Activated T-cell treated with anti-CD3 and anti-CD28 coated beads, Interleukin-2, amount 50 U/mL, for 72 hours (primary cell): ENCODE measurements around the gene ITSN2. TPM values are rescaled to one million over a fixed set of nuclear protein-coding genes. Genes with fewer than 3 reads are reported as not detected.

Source experiments
- ATAC-seq, 2 donors: fragments of 150-1000 bp; cut with Tn5 transposase; replicated peaks in 1 of 2; 2 replicates each; pipeline ENCODE4 v1.10.0; 2021; ENCODE audit warnings: moderate library complexity in 2 of 2, mild to moderate bottlenecking in 1 of 2
- DNase-seq, 2 donors: peaks; one replicate each; pipeline ENCODE4 v3.0.0; 2021 to 2022; ENCODE audit warnings: mixed read lengths in 1 of 2
- H3K27ac Mint-ChIP-seq: one replicate; pipeline ENCODE4 v1.8.0; 2022; ENCODE audit warnings: mild to moderate bottlenecking, moderate library complexity, mixed read lengths
- H3K27me3 Mint-ChIP-seq: one replicate; pipeline ENCODE4 v1.8.0; 2022; ENCODE audit warnings: low read depth, mixed read lengths
- H3K36me3 Mint-ChIP-seq, 2 donors: one replicate each; pipeline ENCODE4 v1.8.0; 2022; ENCODE audit warnings: mixed read lengths in 2 of 2, mild to moderate bottlenecking in 1 of 2; ENCODE audit not compliant: insufficient read depth in 2 of 2
- H3K4me1 Mint-ChIP-seq: one replicate; pipeline ENCODE4 v1.8.0; 2022; ENCODE audit warnings: low read depth, mixed read lengths
- H3K4me3 Mint-ChIP-seq, 2 donors: one replicate each; pipeline ENCODE4 v1.8.0; 2022; ENCODE audit warnings: mild to moderate bottlenecking in 2 of 2, mixed read lengths in 2 of 2, moderate library complexity in 2 of 2
- H3K9me3 Mint-ChIP-seq, 2 donors: one replicate each; pipeline ENCODE4 v1.8.0; 2022; ENCODE audit warnings: mixed read lengths in 2 of 2
- total RNA-seq, 2 donors: library from RNA; stranded (reverse); gene quantifications; one replicate each; pipeline ENCODE4 v1.2.3, GENCODE V29; 2022

ITSN2 gene
- total RNA-seq, 2 donors from 2014 or later, result 63.4 to 72.4 TPM

DNA sequence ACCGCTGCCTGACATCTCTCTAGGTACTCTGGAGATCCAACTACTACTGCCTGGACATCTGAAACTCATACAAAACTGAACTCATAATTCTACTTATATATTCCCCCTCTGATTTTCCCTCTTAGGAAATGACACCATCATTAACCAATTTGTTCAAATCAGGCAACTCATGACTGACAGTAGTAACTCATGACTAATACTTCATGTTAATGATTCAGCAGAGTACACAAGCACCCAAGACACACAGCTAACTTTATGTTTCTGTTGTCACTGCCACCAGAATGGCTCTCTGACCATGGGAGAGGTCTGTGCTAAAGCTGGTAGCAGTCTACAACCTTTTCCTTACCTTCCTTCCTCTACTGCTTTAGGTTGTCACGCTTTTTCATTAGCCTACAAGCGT lies 91.1 kb downstream of the ITSN2 start:
- no peaks in the 10 kb centered on the region for H3K9me3 Mint-ChIP-seq

DNA sequence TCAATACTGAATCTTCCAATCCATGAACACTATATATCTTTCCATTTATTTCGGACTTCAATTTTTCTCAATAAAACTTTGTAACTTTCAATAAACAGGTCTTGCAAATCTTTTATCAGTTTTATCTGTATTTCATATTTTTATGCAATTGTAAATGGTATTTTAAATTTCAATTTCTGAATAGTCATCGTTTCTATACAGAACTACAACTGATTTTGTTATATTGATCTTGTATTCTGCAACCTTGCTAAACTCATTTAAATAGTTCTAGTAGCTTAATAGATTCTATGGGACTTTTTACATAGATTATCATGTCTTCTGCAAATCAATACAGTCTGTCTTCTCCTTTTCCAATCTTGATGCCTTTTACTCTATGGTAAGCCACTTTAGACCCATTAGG lies 95.1 kb downstream of the ITSN2 start:
- H3K36me3 Mint-ChIP-seq, result peaks cover 2 to 18% of the 10 kb centered on the region in 2 donors
- ATAC-seq (no peak), DNase-seq (no peak)
- no peak overlapping the region for H3K4me3 Mint-ChIP-seq
- peak overlapping the region; percentile 72 for H3K27ac Mint-ChIP-seq
- H3K27me3 Mint-ChIP-seq, result no peaks in the 10 kb centered on the region
- H3K9me3 Mint-ChIP-seq, result no peaks in the 10 kb centered on the region
- H3K4me1 Mint-ChIP-seq, result peaks cover 6% of the 10 kb centered on the region

More for the DNA sequence above, 91.1 kb downstream of the ITSN2 start:
- peak overlapping the region; percentile 4 for H3K27ac Mint-ChIP-seq
- ATAC-seq (peak; percentile 32 to 71), DNase-seq (no peak)
- no peaks in the 10 kb centered on the region for H3K4me1 Mint-ChIP-seq
- H3K27me3 Mint-ChIP-seq, result no peaks in the 10 kb centered on the region
- no peak overlapping the region for H3K4me3 Mint-ChIP-seq
- peaks cover 4 to 21% of the 10 kb centered on the region in 2 donors for H3K36me3 Mint-ChIP-seq

DNA sequence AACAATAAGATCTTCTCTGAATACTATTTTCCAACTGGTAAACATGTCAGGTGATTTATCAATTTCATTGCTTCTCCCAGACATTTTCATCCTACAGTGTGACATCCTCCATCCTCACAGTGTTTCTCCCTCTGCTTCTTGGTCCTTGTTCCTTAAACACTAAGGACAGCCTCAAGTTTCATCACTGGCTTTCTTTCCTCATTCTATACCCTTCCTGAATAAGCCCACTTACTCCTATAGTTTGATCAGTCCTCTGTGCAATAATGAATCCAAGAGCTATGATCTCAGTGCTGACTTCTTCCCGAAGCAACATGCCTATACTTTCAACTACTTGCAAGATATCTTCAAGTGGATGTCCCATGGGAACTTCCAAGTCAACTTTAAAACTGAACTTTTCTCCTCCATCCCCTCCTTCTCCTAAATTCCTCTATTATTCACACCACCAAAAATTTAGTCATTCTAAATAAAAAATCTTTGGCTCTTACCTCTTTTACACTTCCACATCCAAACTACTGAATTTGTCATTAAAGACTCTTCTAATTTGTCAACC lies 97.8 kb downstream of the ITSN2 start:
- no peaks in the 10 kb centered on the region for H3K27me3 Mint-ChIP-seq
- no peak for DNase-seq
- no peak for ATAC-seq

DNA sequence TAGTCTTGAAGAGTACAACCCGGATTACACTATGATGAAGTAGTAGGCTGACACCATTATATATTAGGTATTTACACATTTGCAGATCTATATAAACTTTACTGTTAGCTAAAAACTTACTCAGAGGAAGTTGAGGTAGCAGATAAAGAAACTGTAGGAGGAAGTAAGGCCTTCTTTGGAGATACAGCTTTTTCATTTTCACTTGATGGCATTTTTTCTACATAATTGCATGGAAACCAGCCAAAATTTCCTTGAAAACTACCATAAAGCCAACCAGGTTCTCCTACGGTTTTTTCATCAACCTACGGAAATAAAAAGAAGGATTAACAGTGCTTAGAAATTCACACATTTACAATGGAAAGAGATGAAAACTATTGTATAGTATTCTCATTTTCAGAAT lies 98.9 kb downstream of the ITSN2 start:
- peaks cover 6% of the 10 kb centered on the region for H3K4me1 Mint-ChIP-seq
- H3K27me3 Mint-ChIP-seq, result no peaks in the 10 kb centered on the region
- H3K9me3 Mint-ChIP-seq, result no peaks in the 10 kb centered on the region
- DNase-seq, result no peak
- H3K4me3 Mint-ChIP-seq, result no peak overlapping the region
- ATAC-seq, result no peak
- H3K27ac Mint-ChIP-seq, result peak overlapping the region; percentile 53
- peaks cover 0 to 16% of the 10 kb centered on the region in 2 donors for H3K36me3 Mint-ChIP-seq

More for the DNA sequence above, 97.8 kb downstream of the ITSN2 start:
- peak overlapping the region; percentile 48 for H3K27ac Mint-ChIP-seq
- H3K9me3 Mint-ChIP-seq, result no peaks in the 10 kb centered on the region
- no peak overlapping the region for H3K4me3 Mint-ChIP-seq
- peaks cover 0 to 16% of the 10 kb centered on the region in 2 donors for H3K36me3 Mint-ChIP-seq
- H3K4me1 Mint-ChIP-seq, result peaks cover 6% of the 10 kb centered on the region

DNA sequence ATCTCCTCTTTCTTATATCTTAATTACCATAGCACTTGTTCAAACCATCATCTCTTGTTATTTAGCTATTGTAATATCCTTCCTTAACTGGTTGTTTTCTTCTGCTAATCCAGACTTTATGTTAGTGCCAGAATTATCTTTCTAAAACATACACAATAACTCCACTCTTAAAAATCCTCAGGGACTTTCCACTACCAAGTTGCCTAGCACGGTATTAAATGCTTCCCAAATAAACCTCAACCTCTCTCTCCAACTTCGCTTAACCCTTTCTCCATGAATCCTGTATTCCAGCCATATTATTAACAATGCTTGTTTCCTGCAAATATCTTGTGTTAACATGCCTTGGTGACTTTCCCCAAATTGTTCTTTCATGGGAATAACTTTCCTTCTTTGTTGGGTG lies 101.0 kb downstream of the ITSN2 start:
- Mint-ChIP-seq H3K4me1 (peaks cover 6% of the 10 kb centered on the region), H3K36me3 (peaks cover 0 to 8% of the 10 kb centered on the region in 2 donors), H3K9me3 (no peaks in the 10 kb centered on the region), H3K27me3 (no peaks in the 10 kb centered on the region), H3K27ac (no peak overlapping the region), H3K4me3 (no peak overlapping the region)
- DNase-seq (no peak), ATAC-seq (no peak)

GRCh38 chr2:24258718-24259117 lies 101.6 kb downstream of the ITSN2 start:
- Mint-ChIP-seq H3K4me3 (no peak overlapping the region), H3K36me3 (peaks cover 0 to 8% of the 10 kb centered on the region in 2 donors), H3K27ac (no peak overlapping the region), H3K27me3 (no peaks in the 10 kb centered on the region), H3K4me1 (peaks cover 6% of the 10 kb centered on the region), H3K9me3 (no peaks in the 10 kb centered on the region)
- DNase-seq, result no peak
- no peak for ATAC-seq

DNA sequence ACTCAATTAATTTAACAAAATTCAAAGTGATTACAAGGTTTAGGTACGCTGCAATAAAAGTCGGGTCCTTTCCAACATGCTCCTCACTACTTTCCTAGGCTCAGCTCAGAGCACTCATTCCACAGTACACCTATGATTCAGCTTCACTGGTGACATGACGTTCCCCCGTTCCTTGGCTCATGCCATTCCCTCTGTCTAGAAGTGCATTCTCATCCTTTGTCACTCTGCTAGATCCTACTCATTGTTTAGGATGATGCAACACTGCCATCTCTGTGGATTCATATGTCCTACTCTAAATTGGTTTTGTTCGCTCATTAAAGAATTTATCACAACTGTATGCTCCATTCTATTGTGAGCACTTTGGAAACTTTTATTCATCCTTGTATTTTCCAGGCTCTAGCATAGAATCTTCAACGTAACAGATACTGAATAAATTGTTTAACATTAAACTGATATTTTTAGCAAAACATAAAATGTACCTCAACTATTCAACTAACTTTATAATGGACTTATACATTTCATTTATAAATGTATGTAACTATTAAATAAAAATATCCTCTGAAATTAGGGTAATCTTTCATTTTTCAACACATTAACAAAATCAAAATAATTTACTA lies 106.9 kb downstream of the ITSN2 start:
- DNase-seq, result no peak
- Mint-ChIP-seq H3K36me3 (peaks cover 0 to 11% of the 10 kb centered on the region in 2 donors), H3K4me3 (no peak overlapping the region), H3K4me1 (no peaks in the 10 kb centered on the region), H3K9me3 (no peaks in the 10 kb centered on the region), H3K27ac (no peak overlapping the region), H3K27me3 (no peaks in the 10 kb centered on the region)
- no peak for ATAC-seq

DNA sequence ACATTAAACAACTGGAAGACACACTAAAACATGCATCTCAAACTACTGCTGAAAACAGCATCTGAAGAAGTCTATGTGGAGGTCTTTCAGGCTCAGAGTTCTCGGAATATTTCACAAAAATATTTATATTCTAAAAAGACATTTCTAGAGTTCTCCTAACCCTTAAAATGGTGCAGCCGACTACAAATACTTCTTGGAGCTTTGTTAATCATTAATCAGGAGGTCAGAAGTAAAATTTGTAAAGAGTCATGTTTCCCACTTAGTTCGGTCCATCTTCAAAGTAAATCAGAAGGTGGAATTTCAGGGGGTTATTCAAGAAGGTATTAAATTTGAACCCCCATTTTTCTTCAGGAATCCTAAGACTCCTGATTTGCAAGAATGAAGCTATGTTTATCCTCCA lies 112.7 kb downstream of the ITSN2 start:
- Mint-ChIP-seq H3K36me3 (peaks cover 0 to 10% of the 10 kb centered on the region in 2 donors), H3K27me3 (no peaks in the 10 kb centered on the region), H3K27ac (no peak overlapping the region), H3K9me3 (no peaks in the 10 kb centered on the region), H3K4me1 (no peaks in the 10 kb centered on the region), H3K4me3 (no peak overlapping the region)
- DNase-seq (no peak), ATAC-seq (no peak)

DNA sequence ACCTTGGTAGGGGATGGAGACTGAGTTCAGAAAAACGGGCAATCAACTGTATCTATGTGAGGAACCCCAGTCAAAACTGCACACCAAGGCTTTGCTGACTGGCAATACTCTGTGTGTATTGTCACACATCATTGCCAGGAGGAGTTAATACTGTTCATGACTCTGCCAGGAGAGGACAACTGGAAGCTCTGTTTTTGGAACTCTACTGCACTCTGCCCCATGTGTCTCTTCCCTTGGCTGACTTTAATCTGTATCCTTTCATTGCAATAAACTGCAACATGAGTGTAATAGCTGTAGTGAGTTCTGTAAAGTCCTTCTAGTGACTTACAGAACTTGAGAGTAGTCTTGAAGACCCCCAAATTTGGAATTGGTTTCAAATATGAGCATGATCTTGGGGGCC lies 113.2 kb downstream of the ITSN2 start:
- ATAC-seq (no peak), DNase-seq (no peak)
- H3K4me3 Mint-ChIP-seq, result no peak overlapping the region
- no peaks in the 10 kb centered on the region for H3K27me3 Mint-ChIP-seq
- no peaks in the 10 kb centered on the region for H3K4me1 Mint-ChIP-seq
- H3K9me3 Mint-ChIP-seq, result no peaks in the 10 kb centered on the region
- no peak overlapping the region for H3K27ac Mint-ChIP-seq
- H3K36me3 Mint-ChIP-seq, result peaks cover 0 to 10% of the 10 kb centered on the region in 2 donors

DNA sequence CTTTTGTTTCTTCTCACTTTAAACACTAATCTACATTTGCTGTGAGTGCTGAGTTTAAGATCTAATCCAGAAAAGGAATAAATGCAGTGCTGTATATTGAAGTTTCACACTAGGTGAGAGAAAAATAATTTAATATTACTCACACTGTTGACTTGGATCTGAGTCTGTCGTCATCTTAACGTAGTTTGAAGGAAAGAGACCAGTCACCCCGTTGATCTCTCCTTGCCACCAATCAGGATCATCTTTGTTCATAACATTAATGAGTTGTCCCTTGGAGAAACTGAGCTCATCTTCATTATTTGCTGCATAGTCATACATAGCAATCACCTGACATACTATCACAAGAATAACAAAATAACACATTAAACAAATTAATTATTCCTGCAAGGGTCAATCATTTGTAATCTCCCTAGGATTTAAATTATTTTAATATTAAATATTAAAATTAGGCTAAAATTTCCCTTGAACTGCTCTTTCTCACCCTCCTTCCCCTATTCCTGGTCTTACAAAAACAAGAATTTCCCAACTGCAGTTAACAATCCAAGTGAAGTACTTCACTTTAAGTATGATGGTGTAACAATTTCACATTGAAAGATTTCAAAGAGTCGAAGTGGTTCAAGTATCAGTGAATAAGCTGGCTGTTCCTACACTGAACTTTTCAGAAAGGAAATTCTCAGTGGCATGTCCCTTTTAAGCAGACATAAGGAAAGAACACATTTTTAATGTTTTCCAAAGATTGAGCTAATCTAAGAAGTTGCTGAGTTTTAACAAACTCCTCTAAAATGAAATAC lies 114.2 kb downstream of the ITSN2 start:
- ATAC-seq (no peak), DNase-seq (no peak)
- peaks cover 0 to 9% of the 10 kb centered on the region in 2 donors for H3K36me3 Mint-ChIP-seq
- no peaks in the 10 kb centered on the region for H3K4me1 Mint-ChIP-seq
- H3K9me3 Mint-ChIP-seq, result no peaks in the 10 kb centered on the region
- no peaks in the 10 kb centered on the region for H3K27me3 Mint-ChIP-seq
- no peak overlapping the region for H3K4me3 Mint-ChIP-seq
- H3K27ac Mint-ChIP-seq, result peak overlapping the region; percentile 27

GRCh38 chr2:24241528-24241927 lies 118.8 kb downstream of the ITSN2 start:
- no peak overlapping the region for H3K4me3 Mint-ChIP-seq
- H3K9me3 Mint-ChIP-seq, result no peaks in the 10 kb centered on the region

GRCh38 chr2:24239553-24239952 lies 120.8 kb downstream of the ITSN2 start:
- no peak for DNase-seq
- Mint-ChIP-seq H3K36me3 (peaks cover 0 to 1% of the 10 kb centered on the region in 2 donors), H3K4me3 (no peak overlapping the region), H3K27me3 (no peaks in the 10 kb centered on the region), H3K4me1 (no peaks in the 10 kb centered on the region), H3K9me3 (no peaks in the 10 kb centered on the region), H3K27ac (no peak overlapping the region)
- no peak for ATAC-seq

More at GRCh38 chr2:24241528-24241927, 118.8 kb downstream of the ITSN2 start:
- DNase-seq, result no peak
- Mint-ChIP-seq H3K27me3 (no peaks in the 10 kb centered on the region), H3K27ac (no peak overlapping the region), H3K36me3 (peaks cover 0 to 2% of the 10 kb centered on the region in 2 donors), H3K4me1 (no peaks in the 10 kb centered on the region)
- no peak for ATAC-seq

GRCh38 chr2:24238158-24238557 lies 122.2 kb downstream of the ITSN2 start:
- no peaks in the 10 kb centered on the region for H3K4me1 Mint-ChIP-seq
- no peak overlapping the region for H3K4me3 Mint-ChIP-seq
- peaks cover 0 to 1% of the 10 kb centered on the region in 2 donors for H3K36me3 Mint-ChIP-seq
- DNase-seq, result no peak
- no peaks in the 10 kb centered on the region for H3K27me3 Mint-ChIP-seq
- no peaks in the 10 kb centered on the region for H3K9me3 Mint-ChIP-seq
- no peak overlapping the region for H3K27ac Mint-ChIP-seq
- ATAC-seq, result no peak
